ENCODE measurements around the gene COPS4.

- TF ChIP-seq YY1 (IDR thresholded peaks at IDR 0.05; ENCODE audit: insufficient read depth, insufficient read length) (no peak), ZNF274 (IDR thresholded peaks at IDR 0.05; ENCODE audit: low read depth, low read length) (no peak), SUZ12 (IDR thresholded peaks at IDR 0.05; ENCODE audit: extremely low read depth, insufficient read depth, insufficient read length) (no peak)
Observed at GRCh38 chr4:83054928-83055327, 19.9 kb downstream of the COPS4 start.

Measured in NT2/D1 (cell line).